Transverse colon (tissue), 4 donors: Measurements from ENCODE around the gene TAB3.
A peak's percentile ranks its signal among the peaks of the same experiment; 100 is the strongest.

ENCODE experiments used
- CTCF ChIP-seq, 5 experiments: fragments of 200-600 bp in 3 of 5; fragments of 450-650 bp in 2 of 5; sonication (generic) in 3 of 5; IDR thresholded peaks; 1 replicate in 2 of 5; 2 replicates in 3 of 5; pipeline ENCODE4 v1.5.1; 2016 to 2017; ENCODE audit warnings: antibody characterized with exemption in 5 of 5, inconsistent platforms in 3 of 5, mild to moderate bottlenecking in 2 of 5, moderate library complexity in 1 of 5
- POLR2A ChIP-seq: fragments of 450-650 bp; IDR thresholded peaks from one replicate; pipeline ENCODE4 v1.6.1; 2016; ENCODE audit warnings: antibody characterized with exemption, mild to moderate bottlenecking, moderate library complexity
- POLR2AphosphoS5 ChIP-seq, 3 donors: sonication (generic); formaldehyde crosslinking; IDR thresholded peaks; one replicate each; pipeline ENCODE4 v1.6.1; 2016; ENCODE audit warnings: antibody characterized with exemption in 3 of 3

DNA sequence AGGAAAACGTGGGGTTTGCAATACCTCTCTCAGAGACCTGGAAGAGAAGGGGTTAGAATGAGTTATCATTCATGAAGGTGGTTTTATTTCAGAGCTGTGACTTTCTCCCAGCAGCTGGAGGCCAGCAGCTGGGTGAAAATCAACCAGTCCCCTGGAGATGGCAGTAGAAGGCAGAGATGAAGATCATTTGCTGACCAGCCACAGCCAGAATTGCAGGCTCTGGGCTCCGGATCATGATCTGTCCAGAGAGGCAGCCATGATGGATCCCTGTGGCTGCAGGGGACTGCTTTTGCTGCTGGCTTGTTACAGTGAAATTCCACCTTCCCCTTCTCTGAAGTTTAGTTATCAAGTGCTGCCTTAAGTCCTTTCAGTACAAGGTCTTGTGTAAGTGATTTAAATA, 46.9 kb upstream of the TAB3 start:
- TF ChIP-seq CTCF (IDR thresholded peaks at IDR 0.05), result peak in 3 of 5 experiments; percentile 16 to 22 (median 17)
- TF ChIP-seq POLR2A, result no peak
- TF ChIP-seq POLR2AphosphoS5 (IDR thresholded peaks at IDR 0.05), result no peak
